GM12892 (cell line): Measurements from ENCODE around the gene SHB.

Source experiments
- POLR2A ChIP-seq: IDR thresholded peaks from 2 replicates; pipeline ENCODE4 v1.6.1; 2011; ENCODE audit warnings: low read depth, low read length, control low read depth
- POLR2AphosphoS5 ChIP-seq: IDR thresholded peaks from 2 replicates; pipeline ENCODE4 v1.6.1; 2011; ENCODE audit warnings: low read depth, low read length, control low read depth

- TF ChIP-seq POLR2A (no peak), POLR2AphosphoS5 (no peak)
Measured at GRCh38 chr9:38074441-38074961, 5.5 kb upstream of the SHB start.
